OCI-LY3 (cell line): ENCODE measurements around the gene KIAA1586.

Experiments
- CTCF ChIP-seq: fragments of 200-600, 300-600 bp; sonication (generic); IDR thresholded peaks from 2 replicates; pipeline ENCODE4 v1.5.1; 2014; ENCODE audit warnings: antibody characterized with exemption, low read length, low read depth
- EZH2phosphoT487 ChIP-seq: fragments of 200-600 bp; shearing (Covaris generic); IDR thresholded peaks from 2 replicates; pipeline ENCODE4 v1.6.1; 2018; ENCODE audit warnings: antibody characterized with exemption, mixed run types, low read depth

- no peak for TF ChIP-seq CTCF
- TF ChIP-seq EZH2phosphoT487 = no peak
These were observed 21.6 kb downstream of the KIAA1586 start for GRCh38 chr6:57068061-57068460.
